Calu3 (cell line): ENCODE measurements around the gene AAK1. TPM values are rescaled to one million over a fixed set of nuclear protein-coding genes. Genes with fewer than 3 reads are reported as not detected.

Source experiments
- BruUV-seq: library from RNA; stranded (reverse); fragments of 400-500 nt; replicated peaks from 2 replicates; lab custom pipeline; 2021; lab: Mats Ljungman, UMichigan
- CTCF ChIA-PET: fragments of 300-600 bp; sonication (Branson Sonifier 250); formaldehyde crosslinking; loops from one replicate; lab custom pipeline; 2022; ENCODE audit warnings: antibody characterized with exemption; lab: Charles Lee
- DNase-seq: peaks from one replicate; pipeline ENCODE4 v3.0.0; 2022
- H3K27ac Mint-ChIP-seq: one replicate; pipeline ENCODE4 v1.8.0; 2022; ENCODE audit warnings: mixed read lengths; ENCODE audit not compliant: unreplicated experiment
- H3K27me3 Mint-ChIP-seq: one replicate; pipeline ENCODE4 v1.8.0; 2022; ENCODE audit warnings: mixed read lengths; ENCODE audit not compliant: unreplicated experiment
- H3K36me3 Mint-ChIP-seq: one replicate; pipeline ENCODE4 v1.8.0; 2022; ENCODE audit warnings: mild to moderate bottlenecking, moderate library complexity, mixed read lengths; ENCODE audit not compliant: insufficient read depth, unreplicated experiment
- H3K4me1 Mint-ChIP-seq: one replicate; pipeline ENCODE4 v1.8.0; 2022; ENCODE audit warnings: mild to moderate bottlenecking, low read depth, mixed read lengths; ENCODE audit not compliant: unreplicated experiment
- H3K4me3 Mint-ChIP-seq: one replicate; pipeline ENCODE4 v1.8.0; 2022; ENCODE audit warnings: mild to moderate bottlenecking, low read depth, moderate library complexity, mixed read lengths; ENCODE audit not compliant: unreplicated experiment
- H3K9me3 Mint-ChIP-seq: one replicate; pipeline ENCODE4 v1.8.0; 2022; ENCODE audit warnings: low read depth, mixed read lengths; ENCODE audit not compliant: unreplicated experiment
- intact Hi-C: fragments of 100-400 bp; cut with micrococcal nuclease; formaldehyde crosslinking; loops from one replicate; pipeline ENCODE4 v1.10.0; 2022; ENCODE audit not compliant: unreplicated experiment
- total RNA-seq: library from RNA; stranded (reverse); gene quantifications from 2 replicates; pipeline ENCODE4 v1.2.3, GENCODE V29; 2022
- TF ChIP-seq, protein P1 (sequence below): fragments of 200-600 bp; IDR thresholded peaks from one replicate; pipeline ENCODE4 v1.8.0; 2022; ENCODE audit warnings: antibody characterized with exemption; ENCODE audit not compliant: unreplicated experiment

Gene AAK1
- total RNA-seq, 1 experiment from 2014 or later = 46.7 TPM

GRCh38 chr2:69687971-69688611 lies 44.6 kb upstream of the AAK1 start:
- Mint-ChIP-seq H3K27me3 (no peaks in the 10 kb centered on the region), H3K36me3 (no peaks in the 10 kb centered on the region), H3K4me1 (peaks cover 35% of the 10 kb centered on the region), H3K27ac (no peak overlapping the region), H3K9me3 (no peaks in the 10 kb centered on the region), H3K4me3 (no peak overlapping the region)
- DNase-seq = no peak
- intact Hi-C loops = no loop called here
- TF ChIP-seq, protein P1, sequence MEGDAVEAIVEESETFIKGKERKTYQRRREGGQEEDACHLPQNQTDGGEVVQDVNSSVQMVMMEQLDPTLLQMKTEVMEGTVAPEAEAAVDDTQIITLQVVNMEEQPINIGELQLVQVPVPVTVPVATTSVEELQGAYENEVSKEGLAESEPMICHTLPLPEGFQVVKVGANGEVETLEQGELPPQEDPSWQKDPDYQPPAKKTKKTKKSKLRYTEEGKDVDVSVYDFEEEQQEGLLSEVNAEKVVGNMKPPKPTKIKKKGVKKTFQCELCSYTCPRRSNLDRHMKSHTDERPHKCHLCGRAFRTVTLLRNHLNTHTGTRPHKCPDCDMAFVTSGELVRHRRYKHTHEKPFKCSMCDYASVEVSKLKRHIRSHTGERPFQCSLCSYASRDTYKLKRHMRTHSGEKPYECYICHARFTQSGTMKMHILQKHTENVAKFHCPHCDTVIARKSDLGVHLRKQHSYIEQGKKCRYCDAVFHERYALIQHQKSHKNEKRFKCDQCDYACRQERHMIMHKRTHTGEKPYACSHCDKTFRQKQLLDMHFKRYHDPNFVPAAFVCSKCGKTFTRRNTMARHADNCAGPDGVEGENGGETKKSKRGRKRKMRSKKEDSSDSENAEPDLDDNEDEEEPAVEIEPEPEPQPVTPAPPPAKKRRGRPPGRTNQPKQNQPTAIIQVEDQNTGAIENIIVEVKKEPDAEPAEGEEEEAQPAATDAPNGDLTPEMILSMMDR = no peak
- CTCF ChIA-PET = interaction anchor here (0.5 to 1.2 kb wide), 2 partner anchors 37 to 184 kb away, joined by 3 read pairs; no protein-coding TSS in a partner anchor
- no TSS peak for BruUV-seq

DNA sequence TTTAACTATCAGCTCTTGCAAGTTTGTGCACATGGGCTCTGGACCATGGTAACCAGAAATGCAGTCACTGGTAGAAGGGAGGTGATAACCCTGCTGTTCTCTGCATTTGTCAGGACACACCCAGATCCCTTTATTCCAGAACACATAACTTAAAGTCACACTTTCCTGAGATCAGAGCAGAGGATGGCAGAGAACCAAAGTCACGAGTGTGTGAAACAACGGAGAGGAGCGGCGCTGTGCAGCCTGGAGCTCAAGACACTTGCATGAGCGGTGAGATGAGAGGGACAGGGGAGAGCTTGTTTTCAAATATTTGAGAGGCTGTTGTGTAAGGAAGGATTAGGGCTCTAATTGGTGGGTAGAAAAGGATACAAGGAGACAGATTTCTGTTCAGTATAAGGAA lies 43.3 kb upstream of the AAK1 start:
- Mint-ChIP-seq H3K4me3 (no peak overlapping the region), H3K36me3 (no peaks in the 10 kb centered on the region), H3K4me1 (peaks cover 38% of the 10 kb centered on the region), H3K27me3 (no peaks in the 10 kb centered on the region), H3K27ac (no peak overlapping the region), H3K9me3 (no peaks in the 10 kb centered on the region)
- TF ChIP-seq, protein P1 = no peak
- no peak for DNase-seq
- intact Hi-C loops = no loop called here
- CTCF ChIA-PET = interaction anchor here (1.2 kb wide), 1 partner anchor 116 kb away, joined by 4 read pairs; no protein-coding TSS in a partner anchor
- BruUV-seq = no TSS peak

- no peak overlapping the region for H3K27ac Mint-ChIP-seq
- intact Hi-C loops = no loop called here
- DNase-seq = peak; percentile 47
- CTCF ChIA-PET = interaction anchor here (0.9 kb wide), 1 partner anchor 66 kb away, joined by 3 read pairs; no protein-coding TSS in a partner anchor
- H3K9me3 Mint-ChIP-seq = no peaks in the 10 kb centered on the region
- peaks cover 38% of the 10 kb centered on the region for H3K4me1 Mint-ChIP-seq
- TF ChIP-seq, protein P1 = no peak
- no peaks in the 10 kb centered on the region for H3K27me3 Mint-ChIP-seq
- no peaks in the 10 kb centered on the region for H3K36me3 Mint-ChIP-seq
- no peak overlapping the region for H3K4me3 Mint-ChIP-seq
- no TSS peak for BruUV-seq
Measured at GRCh38 chr2:69685321-69686048, 41.9 kb upstream of the AAK1 start.

DNA sequence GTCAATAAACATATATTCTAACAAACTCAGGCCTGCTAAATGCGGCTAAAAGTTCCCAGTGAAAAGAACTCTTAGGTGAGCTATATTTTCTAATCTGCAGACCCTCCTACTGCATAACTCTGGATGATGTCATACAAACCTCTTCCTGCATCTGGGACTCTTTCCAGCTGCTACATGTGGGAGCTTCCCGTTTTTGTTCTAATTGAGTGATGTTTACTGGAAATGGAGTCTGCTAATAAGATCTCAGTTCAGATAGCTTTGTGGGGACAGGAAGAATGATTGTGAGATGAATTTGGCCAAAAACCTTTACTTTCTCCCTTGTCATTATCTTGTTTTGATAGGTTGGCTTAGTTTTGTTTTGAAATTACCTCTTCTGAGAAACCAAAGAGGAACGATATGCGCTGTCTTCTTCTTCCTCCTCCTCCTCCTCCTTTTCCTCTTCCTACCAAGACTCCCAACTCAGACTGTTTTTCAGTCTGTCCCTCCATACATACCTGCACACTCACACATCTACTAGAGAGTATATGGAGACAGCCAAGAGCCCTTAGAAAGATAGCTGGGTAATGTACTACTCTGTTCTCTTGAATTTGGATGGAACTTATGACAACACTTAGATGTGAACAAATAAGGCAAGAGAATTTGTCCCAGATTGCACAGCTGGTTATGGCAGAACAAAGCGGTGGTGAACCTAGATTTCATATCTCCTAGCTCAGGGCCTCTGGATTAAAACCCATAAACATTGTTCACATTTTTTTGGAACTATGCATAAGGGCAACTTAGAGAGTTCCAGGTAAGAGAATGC lies 39.8 kb upstream of the AAK1 start:
- Mint-ChIP-seq H3K27me3 (no peaks in the 10 kb centered on the region), H3K36me3 (no peaks in the 10 kb centered on the region), H3K4me1 (peaks cover 38% of the 10 kb centered on the region), H3K9me3 (no peaks in the 10 kb centered on the region), H3K4me3 (no peak overlapping the region), H3K27ac (peak overlapping the region; percentile 21)
- no TSS peak for BruUV-seq
- TF ChIP-seq, protein P1 = no peak
- CTCF ChIA-PET = interaction anchor here (0.6 to 1.2 kb wide), 5 partner anchors 10 to 121 kb away, joined by 3 to 6 read pairs (median 4); partner anchors contain the start of gene AAK1
- no peak for DNase-seq
- intact Hi-C loops = no loop called here
